Measurements from ENCODE around the gene JMJD1C.

Gene JMJD1C

GRCh38 chr10:63253040-63253439 is 212.7 kb downstream of the JMJD1C start:
- no peak overlapping the region for H3K4me3 ChIP-seq (ENCODE audit: low read depth, low read length)
- TF ChIP-seq CTCF (IDR thresholded peaks at IDR 0.05; ENCODE audit: low read depth, low read length): no peak

GRCh38 chr10:63252095-63252762 is 213.5 kb downstream of the JMJD1C start:
- TF ChIP-seq CTCF (IDR thresholded peaks at IDR 0.05; ENCODE audit: low read depth, low read length): no peak
- H3K4me3 ChIP-seq (ENCODE audit: low read depth, low read length): no peak overlapping the region

GRCh38 chr10:63250032-63250431 is 215.7 kb downstream of the JMJD1C start:
- H3K4me3 ChIP-seq (ENCODE audit: low read depth, low read length): no peak overlapping the region
- no peak for TF ChIP-seq CTCF (IDR thresholded peaks at IDR 0.05; ENCODE audit: low read depth, low read length)

GRCh38 chr10:63247771-63248170 is 218.0 kb downstream of the JMJD1C start:
- no peak for TF ChIP-seq CTCF (IDR thresholded peaks at IDR 0.05; ENCODE audit: low read depth, low read length)
- H3K4me3 ChIP-seq (ENCODE audit: low read depth, low read length): no peak overlapping the region

- no peak for TF ChIP-seq CTCF (IDR thresholded peaks at IDR 0.05; ENCODE audit: low read depth, low read length)
- no peak overlapping the region for H3K4me3 ChIP-seq (ENCODE audit: low read depth, low read length)
Observed at GRCh38 chr10:63246356-63246755, 219.4 kb downstream of the JMJD1C start.

- H3K4me3 ChIP-seq (ENCODE audit: low read depth, low read length): no peak overlapping the region
- no peak for TF ChIP-seq CTCF (IDR thresholded peaks at IDR 0.05; ENCODE audit: low read depth, low read length)
Observed at GRCh38 chr10:63241841-63242281, 223.9 kb downstream of the JMJD1C start.

- TF ChIP-seq CTCF (IDR thresholded peaks at IDR 0.05; ENCODE audit: low read depth, low read length): no peak
- no peak overlapping the region for H3K4me3 ChIP-seq (ENCODE audit: low read depth, low read length)
Observed at GRCh38 chr10:63240807-63241206, 225.0 kb downstream of the JMJD1C start.
